ENCODE measurements around the gene APOC4. TPM values are rescaled to one million over a fixed set of nuclear protein-coding genes. Genes with fewer than 3 reads are reported as not detected.

APOC4 gene
- total RNA-seq, 4 donors from 2014 or later: not detected

GRCh38 chr19:44993926-44994537 is 52.0 kb downstream of the APOC4 start:
- no peaks in the 10 kb centered on the region for H3K27me3 ChIP-seq
- no peak overlapping the region for H3K4me3 ChIP-seq
- H3K27ac ChIP-seq: no peak overlapping the region
- H3K4me1 ChIP-seq: no peaks in the 10 kb centered on the region
- TF ChIP-seq EP300 (IDR thresholded peaks at IDR 0.05) (no peak), POLR2A (IDR thresholded peaks at IDR 0.05) (no peak)
- H3K36me3 ChIP-seq: peaks cover 0 to 56% (median 0%) of the 10 kb centered on the region in 3 donors
- H3K9me3 ChIP-seq: no peaks in the 10 kb centered on the region
- WGBS, 2 donors: 80 to 83% methylated on average over 9 of the region's 12 CpGs
- no peak for DNase-seq (ENCODE audit: low spot score in 2 of 2)

Other genes starting within 250 kb of the APOC4 start
- gene CEACAM16, start 243.1 kb upstream of the APOC4 start, total RNA-seq: not detected
- gene BCL3, start 193.5 kb upstream of the APOC4 start, total RNA-seq: 10 to 100 TPM; 10.3 to 37.8 (median 18.0) TPM
- not detected for gene CBLC, start 164.3 kb upstream of the APOC4 start, total RNA-seq
- gene BCAM, start 133.1 kb upstream of the APOC4 start, total RNA-seq: 100 to 1,000 TPM in 1 of 4 donors, 10 to 100 TPM in 3; 83.5 to 139 (median 90.9) TPM
- 100 to 1,000 TPM in 1 of 4 donors, 10 to 100 TPM in 3; 63.2 to 126 (median 90.4) TPM for gene NECTIN2, start 95.9 kb upstream of the APOC4 start, total RNA-seq
- 10 to 100 TPM; 30.8 to 75.9 (median 48.6) TPM for gene TOMM40, start 51.0 kb upstream of the APOC4 start, total RNA-seq
- 100 to 1,000 TPM; 126 to 316 (median 163) TPM for gene APOE, start 36.4 kb upstream of the APOC4 start, total RNA-seq
- 100 to 1,000 TPM in 1 of 4 donors, 10 to 100 TPM in 3; 17.2 to 213 (median 49.9) TPM for gene APOC1, start 27.6 kb upstream of the APOC4 start, total RNA-seq
- 1 to 10 TPM in 1 of 4 donors, under 1 TPM in 1, not detected in 2; 0.90 to 2.0 TPM for gene APOC2, start 3.8 kb downstream of the APOC4 start, total RNA-seq
- 10 to 100 TPM; 52.3 to 89.4 (median 74.5) TPM for gene CLPTM1, start 13.1 kb downstream of the APOC4 start, total RNA-seq
- 10 to 100 TPM in 2 of 4 donors, 1 to 10 TPM in 2; 4.2 to 14.9 (median 9.9) TPM for gene RELB, start 59.2 kb downstream of the APOC4 start, total RNA-seq
- 100 to 1,000 TPM in 2 of 4 donors, 10 to 100 TPM in 2; 72.8 to 109 (median 95.5) TPM for gene CLASRP, start 96.8 kb downstream of the APOC4 start, total RNA-seq
- gene ZNF296, start 134.2 kb downstream of the APOC4 start, total RNA-seq: 1 to 10 TPM in 3 of 4 donors, not detected in 1; 2.1 to 4.2 (median 2.1) TPM
- gene GEMIN7, start 137.0 kb downstream of the APOC4 start, total RNA-seq: 10 to 100 TPM in 3 of 4 donors, 1 to 10 TPM in 1; 8.8 to 30.3 (median 21.8) TPM
- gene PPP1R37, start 150.9 kb downstream of the APOC4 start, total RNA-seq: 10 to 100 TPM; 22.1 to 44.1 (median 33.5) TPM
- gene NKPD1, start 218.7 kb downstream of the APOC4 start, total RNA-seq: 1 to 10 TPM in 1 of 4 donors, not detected in 3; 1.2 TPM
- gene TRAPPC6A, start 236.0 kb downstream of the APOC4 start, total RNA-seq: 10 to 100 TPM; 13.5 to 52.9 (median 29.1) TPM
- gene BLOC1S3, start 236.5 kb downstream of the APOC4 start, total RNA-seq: 10 to 100 TPM; 12.0 to 42.0 (median 23.7) TPM